Measurements from ENCODE around the gene PDS5B.

GRCh38 chr13:32669030-32669646, 82.9 kb downstream of the PDS5B start:
- TF ChIP-seq, protein P1, sequence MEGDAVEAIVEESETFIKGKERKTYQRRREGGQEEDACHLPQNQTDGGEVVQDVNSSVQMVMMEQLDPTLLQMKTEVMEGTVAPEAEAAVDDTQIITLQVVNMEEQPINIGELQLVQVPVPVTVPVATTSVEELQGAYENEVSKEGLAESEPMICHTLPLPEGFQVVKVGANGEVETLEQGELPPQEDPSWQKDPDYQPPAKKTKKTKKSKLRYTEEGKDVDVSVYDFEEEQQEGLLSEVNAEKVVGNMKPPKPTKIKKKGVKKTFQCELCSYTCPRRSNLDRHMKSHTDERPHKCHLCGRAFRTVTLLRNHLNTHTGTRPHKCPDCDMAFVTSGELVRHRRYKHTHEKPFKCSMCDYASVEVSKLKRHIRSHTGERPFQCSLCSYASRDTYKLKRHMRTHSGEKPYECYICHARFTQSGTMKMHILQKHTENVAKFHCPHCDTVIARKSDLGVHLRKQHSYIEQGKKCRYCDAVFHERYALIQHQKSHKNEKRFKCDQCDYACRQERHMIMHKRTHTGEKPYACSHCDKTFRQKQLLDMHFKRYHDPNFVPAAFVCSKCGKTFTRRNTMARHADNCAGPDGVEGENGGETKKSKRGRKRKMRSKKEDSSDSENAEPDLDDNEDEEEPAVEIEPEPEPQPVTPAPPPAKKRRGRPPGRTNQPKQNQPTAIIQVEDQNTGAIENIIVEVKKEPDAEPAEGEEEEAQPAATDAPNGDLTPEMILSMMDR (tag by site-specific recombination; IDR thresholded peaks at IDR 0.05): peak; percentile 36; the same call in 1 of the 2 replicates
- TF ChIP-seq SP2 (tag by site-specific recombination; IDR thresholded peaks at IDR 0.05): no peak
- no peak for TF ChIP-seq PRDM10 (tag by site-specific recombination; IDR thresholded peaks at IDR 0.05)
- TF ChIP-seq ZNF274 (IDR thresholded peaks at IDR 0.05; ENCODE audit: low read length): no peak
- TF ChIP-seq ZNF274 (tag by site-specific recombination; IDR thresholded peaks at IDR 0.05; ENCODE audit: borderline replicate concordance): no peak
- TF ChIP-seq, protein P2, sequence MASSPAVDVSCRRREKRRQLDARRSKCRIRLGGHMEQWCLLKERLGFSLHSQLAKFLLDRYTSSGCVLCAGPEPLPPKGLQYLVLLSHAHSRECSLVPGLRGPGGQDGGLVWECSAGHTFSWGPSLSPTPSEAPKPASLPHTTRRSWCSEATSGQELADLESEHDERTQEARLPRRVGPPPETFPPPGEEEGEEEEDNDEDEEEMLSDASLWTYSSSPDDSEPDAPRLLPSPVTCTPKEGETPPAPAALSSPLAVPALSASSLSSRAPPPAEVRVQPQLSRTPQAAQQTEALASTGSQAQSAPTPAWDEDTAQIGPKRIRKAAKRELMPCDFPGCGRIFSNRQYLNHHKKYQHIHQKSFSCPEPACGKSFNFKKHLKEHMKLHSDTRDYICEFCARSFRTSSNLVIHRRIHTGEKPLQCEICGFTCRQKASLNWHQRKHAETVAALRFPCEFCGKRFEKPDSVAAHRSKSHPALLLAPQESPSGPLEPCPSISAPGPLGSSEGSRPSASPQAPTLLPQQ (tag by site-specific recombination; IDR thresholded peaks at IDR 0.05): no peak
- TF ChIP-seq TCF7L2 (IDR thresholded peaks at IDR 0.05; ENCODE audit: borderline replicate concordance, low read depth, low read length): no peak

All from HEK293 (cell line).